HG02840 (cell line): Measurements from ENCODE around the gene MAPK6.

Source experiments
- ATAC-seq: cut with Tn5 transposase; IDR thresholded peaks from one replicate; pipeline ENCODE4 v1.9.1; 2021; ENCODE audit warnings: mild to moderate bottlenecking, moderate library complexity, moderate number of reproducible peaks; ENCODE audit not compliant: unreplicated experiment, low FRiP score

The MAPK6 gene

DNA sequence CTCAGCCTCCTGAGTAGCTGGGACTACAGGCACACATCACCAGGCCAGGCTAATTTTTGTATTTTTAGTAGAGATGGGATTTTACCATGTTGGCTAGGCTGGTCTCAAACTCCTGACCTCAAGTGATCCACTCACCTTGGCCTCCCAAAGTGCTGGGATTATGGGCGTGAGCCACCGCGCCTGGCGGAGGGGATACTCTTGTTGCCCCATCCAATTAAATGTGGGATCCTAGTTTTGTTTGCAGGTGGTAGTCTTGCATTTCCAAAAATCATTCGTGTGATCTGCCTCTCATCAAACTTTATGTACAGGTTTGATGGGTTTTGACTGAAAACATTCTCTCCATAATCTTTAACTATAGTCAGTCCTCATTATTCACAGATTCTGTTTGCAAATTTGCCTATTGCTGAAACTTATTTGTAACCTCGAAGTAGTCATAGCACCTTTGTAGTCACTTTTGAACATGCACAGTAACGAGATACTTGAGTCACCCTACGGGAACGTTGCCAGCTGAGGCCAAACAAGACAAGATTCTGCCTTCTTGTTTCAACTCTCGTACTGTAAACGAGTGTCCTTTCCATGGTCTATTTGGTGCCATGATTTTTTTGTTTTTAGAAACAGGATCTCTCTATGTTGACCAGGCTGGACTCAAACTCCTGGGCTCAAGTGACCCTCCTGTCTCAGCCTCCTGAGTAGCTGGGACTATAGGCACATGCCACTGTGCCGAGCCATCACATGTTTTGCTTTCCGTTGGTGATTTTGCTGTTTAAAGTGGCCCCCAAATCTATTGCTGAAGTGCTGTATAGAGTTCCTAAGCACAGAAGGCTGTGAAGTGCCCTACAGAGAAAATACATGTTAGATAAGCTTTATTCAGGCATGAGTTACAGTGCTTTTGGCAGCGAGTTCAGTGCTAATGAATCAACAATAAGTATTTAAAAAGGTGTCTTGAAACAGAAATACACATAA is 8.1 kb upstream of the MAPK6 start:
- ATAC-seq: no peak

DNA sequence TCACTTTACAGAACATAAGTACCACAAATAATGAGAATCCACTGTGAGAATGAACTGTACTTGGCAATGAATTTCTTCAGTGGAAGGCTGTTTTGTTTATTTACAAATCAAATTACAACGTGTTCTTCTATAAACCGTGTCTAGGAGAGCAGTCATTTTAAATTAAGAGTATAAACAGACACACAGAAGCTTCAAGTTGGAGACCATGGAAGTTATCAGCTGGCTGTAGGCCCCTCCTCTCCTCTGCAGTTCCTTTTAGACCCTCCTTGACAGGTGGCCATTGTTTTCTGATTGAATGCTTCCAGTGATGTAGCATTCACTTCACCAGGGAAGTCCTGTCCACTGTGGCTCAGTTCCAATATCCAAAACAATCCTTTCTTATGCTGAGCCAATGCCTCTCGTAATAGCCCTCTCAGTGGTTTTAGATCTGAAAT is 7.3 kb upstream of the MAPK6 start:
- no peak for ATAC-seq

DNA sequence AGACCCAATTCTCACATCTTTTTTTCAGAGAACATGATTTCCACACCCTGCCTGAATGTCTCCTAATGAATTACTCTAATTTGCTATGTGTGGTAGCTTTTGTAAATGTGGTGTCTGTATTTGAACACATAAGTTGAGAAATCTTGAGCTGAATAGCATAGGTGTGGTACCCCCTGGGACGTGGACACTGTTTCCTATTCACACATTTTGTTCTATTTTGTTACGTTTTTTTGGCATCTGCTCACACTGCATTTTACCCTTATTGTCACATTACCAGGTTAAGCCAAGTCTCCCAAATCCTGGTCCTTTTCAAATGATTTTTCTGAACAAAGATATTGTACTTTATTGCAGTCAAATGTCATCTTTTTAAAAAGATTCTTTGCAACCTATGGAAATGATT is 6.8 kb upstream of the MAPK6 start:
- no peak for ATAC-seq

DNA sequence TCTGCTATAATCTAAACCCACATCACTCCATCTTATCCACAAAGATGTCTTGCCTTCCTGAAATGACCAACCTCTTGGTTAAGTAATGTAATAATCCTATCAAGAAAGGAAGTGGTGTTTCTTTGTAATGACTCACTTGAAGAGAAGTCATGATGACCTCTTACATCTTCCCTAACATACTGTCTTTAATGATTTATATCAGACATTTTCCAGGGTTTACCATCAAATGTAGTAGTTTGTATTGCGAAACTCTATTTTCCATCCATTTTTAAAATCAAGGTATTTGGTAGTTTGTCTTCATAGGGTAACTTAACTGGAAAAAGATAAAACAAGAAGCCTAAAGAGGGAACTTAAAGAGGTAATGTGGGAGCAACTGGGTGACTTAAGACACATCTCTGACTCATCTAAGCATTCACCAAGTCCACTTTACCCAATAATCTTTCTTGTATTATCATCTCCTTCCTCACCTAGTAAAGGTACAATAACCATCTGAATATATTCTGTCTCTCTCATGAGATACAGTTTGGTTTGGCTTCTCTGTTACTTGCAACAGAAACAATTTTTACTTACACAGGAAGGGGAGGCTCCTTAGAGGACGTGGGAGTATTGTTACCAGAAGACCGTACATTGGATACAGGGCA is 5.7 kb upstream of the MAPK6 start:
- ATAC-seq: no peak

DNA sequence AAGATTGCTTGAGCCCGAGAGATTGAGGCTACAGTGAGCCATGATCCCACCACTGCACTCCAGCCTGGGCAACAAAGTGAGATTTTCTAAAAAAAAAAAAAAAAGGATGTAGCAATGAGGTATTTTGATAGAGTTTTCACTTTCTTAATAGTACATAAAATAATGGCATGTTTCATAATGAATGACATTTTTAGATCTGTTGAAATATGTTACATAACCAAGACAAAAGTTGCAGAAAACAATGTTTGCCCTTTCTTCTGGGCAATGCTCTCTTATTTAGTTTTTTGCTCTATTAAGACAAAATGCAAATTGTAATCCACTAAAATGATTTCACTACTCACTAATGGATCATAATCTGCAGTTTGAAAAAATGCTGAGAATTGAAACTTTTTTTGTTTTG is 4.4 kb upstream of the MAPK6 start:
- ATAC-seq: no peak

DNA sequence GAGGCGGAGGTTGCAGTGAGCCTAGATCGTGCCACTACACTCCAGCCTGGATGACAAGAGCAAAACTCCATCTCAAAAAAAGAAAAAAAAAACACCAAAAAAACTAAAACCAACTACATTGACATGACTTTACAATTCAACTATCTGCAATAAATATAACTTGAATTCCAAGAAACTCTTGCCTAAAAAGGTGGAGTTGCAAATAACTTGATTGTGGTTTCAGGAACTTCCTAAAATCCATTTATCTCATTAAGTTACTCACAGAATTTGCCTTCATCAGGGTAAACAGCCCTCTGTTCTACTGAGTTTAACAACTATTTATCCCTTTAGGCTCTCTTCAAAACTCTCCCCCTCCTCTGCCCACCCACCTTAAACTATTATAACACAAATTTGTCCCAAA is 2.7 kb upstream of the MAPK6 start:
- no peak for ATAC-seq

DNA sequence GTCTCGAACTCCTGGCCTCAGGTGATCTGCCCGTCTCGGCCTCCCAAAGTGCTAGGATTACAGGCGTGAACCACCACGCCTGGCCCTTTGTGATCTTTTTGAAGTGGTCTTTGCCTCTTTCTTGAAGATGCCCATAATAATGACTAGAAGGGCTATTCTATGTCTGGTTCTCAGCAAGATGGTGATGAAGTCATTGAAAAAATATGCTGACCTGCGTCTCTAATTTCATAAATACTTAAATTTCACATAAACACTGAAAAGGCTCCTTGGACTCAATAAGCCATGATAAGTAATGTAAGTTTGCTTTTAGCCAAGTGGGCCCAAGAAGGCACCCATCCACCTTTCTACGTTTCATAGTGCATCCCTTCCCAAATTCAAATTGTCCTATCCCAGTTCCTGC is 775 bp upstream of the MAPK6 start:
- ATAC-seq: no peak

DNA sequence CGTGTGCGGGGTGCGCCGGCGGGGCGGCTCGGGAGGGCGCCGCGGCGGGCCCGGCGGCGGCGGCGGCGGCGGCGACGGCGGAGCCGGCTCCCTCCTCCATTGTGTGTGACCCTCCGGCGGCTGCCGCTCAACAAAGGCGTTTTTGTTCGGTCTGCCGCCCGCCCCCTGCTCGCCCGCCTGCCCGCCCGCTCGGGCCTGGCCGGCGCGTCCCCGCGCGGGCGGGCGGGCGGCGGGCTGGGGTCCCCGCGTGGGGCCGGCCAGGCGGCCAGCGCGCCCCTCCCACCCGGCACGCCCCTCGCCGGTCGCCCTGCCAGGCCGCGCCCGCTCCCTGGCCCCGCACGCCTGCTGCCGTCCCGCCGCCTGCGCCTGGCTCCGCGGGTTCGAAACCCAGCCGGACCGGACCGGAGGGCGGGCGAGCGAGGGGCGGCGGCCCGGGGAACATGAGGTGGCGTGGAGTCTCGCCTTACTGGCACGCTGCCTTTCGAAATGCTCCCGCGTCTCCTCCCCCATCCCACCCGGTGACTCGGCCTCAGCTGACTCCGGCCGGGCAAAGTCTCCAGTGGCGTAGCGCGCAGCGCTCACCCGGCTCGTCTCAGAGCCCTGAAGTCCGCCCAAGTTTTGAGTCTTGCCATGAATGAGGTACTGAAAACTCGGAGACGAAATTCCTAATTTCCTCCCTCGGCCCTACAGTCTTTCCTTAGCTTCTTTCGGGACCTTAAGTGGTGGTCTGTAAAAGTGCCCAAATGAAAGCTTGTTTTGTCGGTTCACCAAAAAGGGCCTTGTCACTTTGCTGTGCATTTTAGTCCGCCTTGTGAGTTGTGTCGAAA is 588 bp downstream of the MAPK6 start:
- peak; percentile 51 for ATAC-seq

DNA sequence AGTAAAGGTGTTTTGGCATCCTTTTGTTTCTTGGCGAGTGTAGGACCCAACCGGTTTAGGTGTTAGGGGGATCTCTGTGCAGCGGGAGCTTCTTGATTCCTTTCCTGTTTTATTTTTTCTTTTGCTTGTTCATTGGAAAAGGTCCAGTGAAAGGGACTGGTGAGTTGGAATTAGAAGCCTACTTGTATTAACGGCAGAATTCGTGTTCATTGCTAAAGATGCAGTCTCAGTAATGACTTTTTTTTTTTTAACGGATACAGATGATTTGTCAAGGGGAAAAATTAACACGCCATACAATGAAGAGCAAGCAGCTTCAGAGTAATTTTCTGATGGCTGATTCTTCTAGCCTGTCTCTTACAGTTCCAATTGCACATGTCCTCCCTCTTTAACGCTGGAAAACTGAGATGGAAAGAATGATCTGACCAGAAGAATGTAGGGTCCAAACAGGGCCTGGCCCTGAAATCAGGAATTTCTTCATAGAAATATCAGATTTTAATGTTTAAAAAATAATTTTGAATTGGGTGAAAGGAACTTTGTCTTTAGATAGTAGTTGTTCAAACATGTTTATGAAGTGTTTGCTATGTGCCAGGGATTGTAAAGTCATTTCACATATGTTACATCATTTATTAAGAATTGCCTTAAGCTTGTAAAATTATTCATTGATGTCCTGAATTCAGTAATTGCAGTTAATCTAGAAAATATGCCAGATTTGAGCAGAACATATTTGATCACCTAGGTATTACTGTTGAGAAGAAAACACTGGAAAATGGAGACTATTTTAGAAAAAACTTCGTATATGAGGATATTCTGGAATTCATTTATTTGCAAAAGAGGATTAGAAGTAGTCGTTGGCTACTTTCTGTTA is 1.4 kb downstream of the MAPK6 start:
- ATAC-seq: no peak

DNA sequence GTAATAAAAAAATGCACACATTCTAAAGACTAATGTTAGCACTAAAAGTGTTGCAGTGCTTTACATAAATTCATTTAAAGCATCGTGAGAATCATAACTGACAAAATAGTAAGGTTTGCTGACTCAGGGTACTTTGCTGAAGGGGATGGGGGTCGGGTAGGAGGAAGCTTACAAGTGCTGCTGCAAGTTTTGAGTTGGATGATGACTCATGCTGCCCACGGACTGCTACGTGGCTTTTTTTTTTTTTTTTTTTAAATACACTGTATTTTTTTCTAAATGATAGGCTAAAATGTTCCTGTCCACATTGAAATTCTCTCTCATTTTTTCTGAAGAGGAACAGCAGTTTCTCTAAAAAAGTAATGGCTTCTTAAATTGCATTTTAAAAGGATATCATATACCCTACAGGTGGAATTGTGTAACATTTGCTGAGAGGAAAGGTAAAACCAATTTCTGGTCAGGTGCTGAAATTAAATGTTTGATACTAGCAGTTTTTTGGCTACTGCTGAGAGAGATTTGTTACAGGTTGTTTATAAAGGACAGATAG is 2.2 kb downstream of the MAPK6 start:
- ATAC-seq: no peak

DNA sequence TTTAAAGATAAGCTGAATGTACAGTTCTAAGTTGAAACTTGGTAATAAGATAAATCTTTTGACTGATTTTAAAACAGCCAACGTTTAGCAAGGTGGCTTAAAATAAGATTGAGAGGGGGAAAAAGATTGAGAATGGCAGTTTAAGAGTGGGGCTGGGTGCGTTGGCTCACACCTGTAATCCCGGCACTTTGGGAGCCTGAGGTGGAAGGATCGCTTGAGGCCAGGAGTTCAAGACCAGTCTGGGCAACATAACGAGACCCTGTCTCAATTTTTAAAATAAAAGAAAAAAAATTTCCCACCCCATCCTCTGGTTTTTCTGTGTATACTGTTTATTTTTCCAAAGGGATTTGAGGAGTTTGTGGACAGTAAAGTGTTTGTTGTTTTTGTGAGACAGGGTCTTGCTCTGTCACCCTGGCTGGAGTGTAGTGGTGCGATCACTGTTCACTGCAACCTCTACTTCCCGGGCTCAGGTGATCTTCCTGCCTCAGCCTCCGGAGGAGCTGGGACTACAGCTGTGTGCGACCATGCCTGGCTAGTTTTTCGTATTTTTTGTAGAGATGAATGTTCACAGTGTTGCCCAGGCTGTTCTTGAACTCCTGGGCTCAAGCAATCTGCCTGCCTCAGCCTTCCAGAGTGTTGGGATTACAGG is 3.0 kb downstream of the MAPK6 start:
- ATAC-seq: no peak

DNA sequence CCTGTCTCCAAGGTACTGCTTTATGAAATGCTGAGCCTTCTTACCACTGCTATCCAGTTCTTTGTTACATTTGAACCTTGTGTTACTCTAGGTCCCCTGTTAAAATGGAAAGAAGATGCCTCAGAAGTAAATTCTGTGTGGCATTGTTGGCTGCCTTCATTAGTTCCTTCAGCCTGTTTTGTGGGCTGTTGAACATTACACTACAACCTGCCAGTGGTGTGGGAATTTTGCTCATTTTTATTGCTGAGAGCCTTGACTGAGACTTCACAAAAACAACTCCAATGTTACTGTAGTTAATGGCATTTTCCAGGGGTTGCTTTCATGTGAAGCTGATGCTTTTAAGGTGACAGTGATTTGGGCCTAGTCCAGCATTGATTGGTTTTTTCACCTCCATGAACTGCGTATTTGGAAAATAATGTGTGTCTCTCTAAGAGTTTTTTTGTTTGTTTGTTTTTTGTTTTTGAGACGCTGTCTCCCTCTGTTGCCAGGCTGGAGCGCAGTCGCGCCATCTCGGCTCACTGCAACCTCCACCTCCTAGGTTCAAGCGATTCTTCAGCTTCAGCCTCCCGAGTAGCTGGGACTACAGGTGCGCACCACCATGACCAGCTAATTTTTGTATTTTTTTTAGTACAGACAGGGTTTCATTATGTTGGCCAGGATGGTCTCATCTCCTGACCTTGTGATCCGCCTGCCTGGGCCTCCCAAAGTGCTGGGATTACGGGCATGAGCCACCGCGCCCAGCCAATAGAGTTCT is 4.3 kb downstream of the MAPK6 start:
- ATAC-seq: no peak

DNA sequence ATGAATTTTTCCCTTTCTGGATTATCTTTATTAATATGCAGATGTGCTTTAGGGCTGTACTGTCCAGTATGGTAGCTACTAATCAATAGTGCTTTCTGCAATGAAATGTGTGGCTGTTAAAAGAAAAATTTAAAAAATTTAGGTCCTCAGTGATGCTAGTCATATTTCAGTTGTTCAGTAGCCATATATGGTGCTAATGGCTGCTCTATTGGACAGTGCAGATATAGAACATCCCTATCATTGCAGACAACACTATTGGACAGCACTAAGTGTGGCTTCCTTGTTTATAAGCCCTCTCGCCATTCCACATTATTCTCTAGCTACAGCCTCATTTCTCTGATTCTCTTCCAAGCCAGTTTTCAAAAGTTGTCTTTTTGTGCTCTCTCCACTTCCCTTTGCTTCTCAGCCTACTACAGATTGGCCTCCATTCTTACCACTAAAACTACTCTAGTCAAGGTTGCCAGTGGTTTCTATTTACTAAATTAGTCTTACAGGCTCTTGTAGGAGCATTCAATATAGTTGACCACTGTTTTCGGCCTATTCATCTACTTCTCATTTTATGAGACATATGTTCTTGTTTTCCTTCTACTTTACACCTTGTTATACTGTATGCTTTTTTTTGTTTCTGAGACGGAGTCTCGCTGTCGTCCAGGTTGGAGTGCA is 9.5 kb downstream of the MAPK6 start:
- no peak for ATAC-seq

DNA sequence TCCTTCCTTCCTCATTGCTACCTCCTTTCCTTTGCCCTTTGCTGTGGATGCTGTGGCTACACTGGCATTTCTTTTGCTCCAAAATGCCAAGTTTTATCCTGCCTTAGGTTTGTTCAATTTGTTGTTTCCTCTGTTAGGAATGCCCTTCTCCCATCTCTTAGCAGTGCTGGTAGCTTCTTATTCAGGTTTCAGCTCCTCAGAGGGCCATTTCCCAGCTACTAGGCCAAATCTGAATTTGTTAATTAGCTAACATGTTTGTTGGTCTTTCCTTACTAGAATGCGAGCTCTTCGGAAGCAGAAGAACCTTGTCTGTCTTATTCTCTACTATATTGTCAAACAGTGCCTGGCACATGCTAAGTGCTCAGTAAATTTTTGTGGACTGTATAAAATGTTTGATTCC is 11.0 kb downstream of the MAPK6 start:
- ATAC-seq: no peak

DNA sequence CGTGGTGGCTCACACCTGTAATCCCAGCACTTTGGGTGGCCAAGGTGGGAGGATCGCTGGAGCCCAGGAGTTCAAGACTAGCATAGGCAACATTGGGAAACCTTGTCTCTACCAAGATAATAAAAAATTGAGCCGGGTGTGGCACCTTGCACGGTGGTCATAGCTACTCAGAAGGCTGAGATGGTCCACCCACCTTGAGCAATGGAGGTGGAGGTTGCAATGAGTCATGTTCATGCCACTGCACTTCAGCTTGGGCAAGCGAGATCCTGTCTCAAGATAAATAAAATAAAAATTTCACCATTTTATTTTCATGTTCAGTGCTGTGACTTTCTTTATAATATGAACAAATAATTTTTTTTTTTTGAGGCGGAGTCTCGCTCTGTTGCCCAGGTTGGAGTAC is 12.5 kb downstream of the MAPK6 start:
- no peak for ATAC-seq

DNA sequence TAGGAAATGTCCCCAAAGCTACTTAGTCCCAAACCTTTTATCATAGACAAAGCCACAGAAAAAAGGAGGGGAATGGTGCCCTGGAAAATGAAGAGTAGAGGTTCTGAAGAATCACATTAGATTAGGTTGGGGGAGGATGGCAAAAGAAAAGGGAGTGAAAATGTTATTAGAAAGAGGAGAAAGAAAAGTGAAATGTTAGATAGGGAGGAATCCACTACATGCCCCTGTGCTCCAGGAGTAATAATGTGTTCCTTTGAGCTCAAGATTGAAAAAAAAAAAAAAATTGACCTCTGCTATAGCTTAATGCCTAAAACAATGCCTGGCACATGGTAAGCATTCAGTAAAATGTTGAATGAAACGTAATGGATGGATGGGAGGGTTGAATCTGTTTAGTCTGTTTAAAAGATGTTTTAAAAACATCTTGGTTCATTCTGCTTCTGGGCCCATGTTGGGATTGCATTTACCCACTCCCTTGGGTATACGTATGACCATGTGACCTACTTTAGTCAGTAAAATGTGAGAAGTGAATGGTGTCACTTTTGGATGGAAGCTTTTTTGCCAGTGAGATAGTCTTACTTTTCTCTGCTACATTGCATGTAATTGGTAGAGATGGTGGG is 19.0 kb downstream of the MAPK6 start:
- no peak for ATAC-seq

DNA sequence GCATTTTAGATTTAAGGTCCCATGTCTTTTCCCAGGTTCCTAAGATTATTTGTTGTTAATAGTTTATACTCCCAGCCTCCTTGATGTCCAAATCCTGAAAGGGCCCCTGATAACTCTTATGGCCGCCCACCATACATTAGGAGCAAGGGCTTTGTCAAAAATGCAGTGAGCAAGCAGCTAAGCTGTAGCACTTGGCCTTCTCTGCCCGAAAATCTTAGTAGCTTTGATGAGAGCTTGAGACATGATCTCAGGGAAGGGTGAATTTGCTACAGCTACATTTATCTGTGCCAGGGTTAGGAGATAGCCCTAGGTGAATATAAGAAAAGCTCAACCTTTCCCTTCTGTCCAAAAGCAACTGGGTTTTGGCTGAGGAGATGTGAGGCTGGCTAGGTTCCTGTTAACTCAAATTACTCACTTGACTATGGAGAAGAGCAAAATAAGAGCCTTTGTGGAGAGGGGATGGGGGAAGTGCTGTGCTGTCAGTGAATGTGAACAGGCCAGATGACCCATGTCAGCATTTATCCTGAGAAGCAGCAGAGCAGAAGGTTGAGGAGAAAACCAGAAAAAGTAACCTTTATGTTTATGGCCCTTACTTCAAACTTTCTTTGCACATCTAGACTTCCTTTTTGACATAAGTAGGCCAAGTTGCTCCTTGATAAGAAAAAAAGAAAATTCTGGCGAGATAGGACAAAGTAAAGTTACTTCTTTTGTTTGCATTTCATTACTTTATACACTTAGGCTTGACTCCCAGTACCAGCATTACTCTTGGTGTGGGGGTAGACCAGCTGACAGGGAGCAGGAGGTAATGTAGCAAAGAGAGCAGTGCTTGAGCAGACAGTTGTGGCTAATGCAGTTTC is 21.1 kb downstream of the MAPK6 start:
- ATAC-seq: no peak
